Activated CD8-positive, alpha-beta memory T cell treated with anti-CD3 and anti-CD28 coated beads for 4 hours (primary cell): ENCODE measurements around the gene CARNS1.

Experiments
- DNase-seq, 2 donors: peaks; one replicate each; pipeline ENCODE4 v3.0.0-alpha.2; 2020; ENCODE audit warnings: low read depth in 2 of 2

CARNS1 gene

DNA sequence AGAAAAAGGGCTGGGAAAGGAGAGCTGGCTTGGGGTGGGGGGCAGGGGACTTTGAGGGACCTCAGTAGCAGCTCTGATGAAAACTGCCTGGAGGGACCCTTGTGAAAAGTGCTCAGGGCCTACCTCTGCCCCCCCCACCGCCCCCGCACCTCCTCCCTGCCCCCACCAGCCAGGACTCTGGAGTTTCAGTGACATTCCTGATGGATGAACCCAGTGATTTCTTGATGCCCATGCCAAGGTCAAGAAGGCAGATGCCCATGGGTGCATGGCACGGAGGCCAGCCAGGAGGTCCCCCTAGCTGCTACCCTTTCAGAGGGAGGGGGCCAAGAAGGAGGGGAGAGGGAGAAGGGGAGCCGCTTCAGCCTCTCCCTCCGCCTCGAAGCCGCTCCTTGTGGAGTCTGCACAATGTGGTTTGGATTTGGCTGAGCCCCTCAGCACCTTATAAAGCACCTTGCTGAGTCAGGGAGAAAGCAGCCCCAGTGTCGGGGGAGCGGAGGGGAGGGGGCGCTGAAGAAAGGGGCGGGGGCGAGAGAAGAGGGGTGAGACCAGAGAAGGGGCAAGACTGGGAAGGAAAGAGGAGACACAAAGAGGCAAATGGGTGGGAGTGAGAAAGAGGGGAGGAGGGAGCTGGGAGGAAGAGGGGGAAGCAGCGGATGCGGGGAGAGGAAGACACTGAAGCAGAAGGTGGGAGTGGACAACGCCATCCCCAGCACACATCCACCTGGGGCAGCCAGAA is 40.0 kb upstream of the CARNS1 start:
- no peak for DNase-seq

DNA sequence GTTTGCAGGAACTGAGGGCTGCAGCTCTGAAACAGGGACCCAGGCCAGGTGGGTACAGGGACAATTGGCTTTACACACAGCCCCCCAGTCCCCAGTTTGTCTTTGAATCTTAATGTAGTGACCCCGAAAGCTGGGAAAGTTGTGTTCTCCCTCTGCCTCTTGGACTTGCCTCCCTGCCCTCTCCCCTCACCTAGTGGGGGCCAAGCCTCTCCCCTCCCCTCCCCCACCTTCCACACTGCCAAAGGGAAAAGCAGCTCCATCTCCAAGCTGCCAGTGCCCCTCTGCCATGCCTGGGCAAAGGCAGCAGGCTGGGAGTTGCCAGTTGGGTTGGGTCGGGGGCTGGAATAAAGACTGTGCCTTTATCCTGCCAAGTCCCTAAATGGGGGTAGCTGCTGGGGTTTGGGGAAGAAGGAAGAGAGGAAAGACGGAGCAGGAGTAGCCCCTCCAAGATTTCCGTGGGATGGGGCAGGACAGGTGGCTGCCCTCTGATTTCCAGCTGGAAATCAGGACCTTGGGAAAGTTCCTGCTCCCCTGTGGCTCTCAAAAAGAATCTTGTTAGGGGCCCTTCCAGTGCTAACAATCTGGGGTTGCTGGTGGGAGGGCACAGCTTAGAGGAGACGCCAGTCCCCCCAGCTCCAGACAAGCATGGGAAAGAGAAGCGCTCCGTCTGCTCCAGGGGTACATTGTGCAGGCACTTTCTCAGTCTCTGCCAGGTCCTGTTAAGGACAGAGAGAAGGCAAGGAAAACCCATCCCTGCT is 39.2 kb upstream of the CARNS1 start:
- DNase-seq: no peak

DNA sequence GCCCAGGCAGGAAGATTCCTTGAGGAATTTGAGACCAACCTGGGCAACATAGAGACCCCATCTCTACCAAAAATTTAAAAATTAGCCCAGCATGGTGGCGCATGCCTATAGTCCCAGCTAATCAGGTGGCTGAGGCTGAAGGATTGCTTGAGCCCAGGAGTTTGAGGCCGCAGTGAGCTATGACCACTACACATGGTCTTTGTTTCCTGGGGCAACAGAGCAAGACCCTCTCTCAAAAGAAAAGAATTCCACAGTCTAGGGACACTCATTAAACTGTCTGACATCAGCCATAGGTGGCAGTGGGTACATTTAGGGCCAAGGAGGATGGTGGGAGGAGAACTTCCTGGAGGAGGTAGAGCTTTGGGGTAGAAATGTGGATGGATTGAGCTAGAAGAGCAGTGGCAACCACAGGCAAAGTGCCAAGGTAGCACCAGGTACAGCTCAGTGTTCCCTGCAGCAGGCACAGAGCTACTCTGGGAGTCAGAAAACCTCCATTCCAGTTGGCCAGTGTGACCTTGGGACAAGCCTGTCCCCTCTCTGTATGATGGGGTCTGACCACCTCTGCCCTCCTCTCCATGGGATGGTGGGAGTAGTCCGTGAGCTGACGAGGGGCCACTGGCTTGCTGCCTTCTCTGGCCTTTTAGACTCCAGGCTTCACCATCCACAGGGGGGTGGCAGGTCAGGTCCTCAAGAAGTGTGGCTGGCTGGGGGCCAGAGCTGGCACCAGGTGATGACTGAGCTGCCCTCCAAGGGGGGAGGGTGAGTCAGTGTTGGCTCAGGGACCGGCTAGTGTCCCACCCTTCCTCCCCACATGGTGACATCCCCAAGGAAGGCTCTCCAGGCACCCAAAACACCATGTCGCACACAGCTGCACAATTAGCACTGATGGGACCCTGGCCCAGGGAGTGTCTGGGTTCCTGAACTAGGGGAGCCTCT is 38.3 kb upstream of the CARNS1 start:
- no peak for DNase-seq

DNA sequence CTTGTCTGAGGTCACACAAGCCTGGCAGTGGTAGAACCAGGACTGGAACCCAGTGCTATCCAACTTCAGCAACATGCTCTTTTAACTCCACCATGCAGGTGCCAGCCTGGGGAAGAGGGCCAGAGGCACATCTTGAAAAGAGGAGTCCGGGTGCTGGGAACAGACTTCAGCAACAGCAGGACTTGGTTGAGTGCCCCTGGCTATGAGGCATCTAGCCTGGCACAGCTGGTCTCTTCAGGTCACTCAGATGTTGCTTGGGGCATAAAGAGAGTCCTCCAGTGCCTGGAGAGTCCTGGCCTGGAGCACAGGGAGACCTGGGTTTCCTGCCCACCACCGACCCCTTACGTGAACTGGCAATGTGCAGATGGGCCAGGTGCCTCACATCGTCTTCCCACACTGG is 36.9 kb upstream of the CARNS1 start:
- DNase-seq: no peak

DNA sequence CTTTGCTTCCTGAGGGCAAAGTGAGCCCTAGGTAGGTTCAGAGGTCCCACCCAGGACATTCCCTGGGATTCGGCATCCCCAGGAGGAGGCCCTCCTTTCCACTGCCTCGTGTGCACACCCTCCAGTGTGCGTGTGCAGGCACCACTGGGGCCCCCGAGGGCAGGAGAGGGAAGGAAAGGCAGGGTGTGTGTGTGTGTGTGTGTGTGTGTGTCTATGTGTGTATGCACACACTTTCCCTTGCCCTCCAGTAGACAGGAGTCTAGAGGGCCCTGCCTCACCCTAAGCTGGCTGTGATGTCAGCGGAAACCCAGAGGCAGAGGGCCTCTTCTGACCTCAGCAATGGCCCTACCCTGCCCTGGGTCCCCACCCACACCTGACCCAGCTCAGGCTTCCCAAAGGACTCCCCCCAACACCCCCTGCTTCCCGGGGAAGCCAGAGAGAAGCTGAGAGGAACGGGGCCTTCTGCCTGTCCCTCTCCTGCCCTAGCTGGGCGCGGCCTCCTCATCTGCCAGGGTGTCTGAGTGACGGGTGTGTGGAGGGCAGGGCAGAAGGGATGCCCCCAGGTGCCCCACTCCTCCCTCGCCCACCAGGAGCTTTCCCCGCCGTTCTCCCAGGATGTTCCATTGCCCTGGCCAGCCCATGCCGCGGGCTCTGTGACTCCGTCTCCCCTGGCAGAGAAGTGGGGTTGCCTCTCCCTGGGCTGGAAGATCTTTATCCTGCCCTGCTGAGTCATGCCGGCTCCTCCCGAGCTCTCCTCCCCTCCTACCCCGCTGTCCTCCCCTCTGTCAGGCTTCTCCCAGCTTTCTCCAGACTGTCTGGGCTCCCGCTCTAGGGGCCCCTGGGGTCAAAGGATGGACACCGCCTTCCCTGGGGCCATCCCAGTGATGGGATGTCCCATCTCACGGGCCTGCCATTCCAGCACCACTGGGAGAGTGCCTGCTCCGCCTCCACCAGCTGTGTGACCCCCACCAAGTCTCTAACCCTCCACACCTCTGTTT is 36.1 kb upstream of the CARNS1 start:
- DNase-seq: no peak

DNA sequence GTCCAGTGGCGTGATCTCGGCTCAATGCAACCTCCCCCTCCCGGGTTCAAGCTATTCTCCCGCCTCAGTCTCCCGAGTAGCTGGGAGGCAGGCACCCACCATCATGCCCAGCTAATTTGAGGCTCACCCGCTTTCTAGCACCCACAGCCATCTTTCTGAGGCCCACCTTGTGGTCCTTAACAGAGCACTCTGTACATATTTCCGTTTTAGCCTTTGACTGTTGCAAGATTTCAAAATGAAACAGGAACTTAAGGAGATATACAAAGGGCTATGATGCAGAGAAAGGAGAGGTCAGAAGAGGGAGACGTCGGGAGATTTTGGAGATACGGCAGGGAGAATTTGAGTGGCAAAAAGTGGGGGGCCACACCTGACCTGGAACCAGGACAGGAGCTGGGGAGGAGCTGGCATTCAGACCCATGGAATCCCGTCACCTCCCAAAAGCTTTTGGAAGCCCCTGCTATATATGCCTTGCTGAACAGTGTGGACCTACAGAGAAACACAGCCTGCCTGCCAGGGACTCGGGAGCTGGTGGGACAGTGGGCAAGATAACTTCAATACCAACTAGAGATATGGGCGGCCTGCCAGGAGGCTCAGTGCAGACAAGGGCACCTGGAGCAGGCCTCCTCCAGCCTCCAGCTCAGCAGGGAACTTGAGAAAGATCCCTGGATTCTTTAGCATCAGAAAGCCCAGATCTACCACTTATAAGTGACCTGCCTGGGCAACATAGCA is 34.1 kb upstream of the CARNS1 start:
- DNase-seq: no peak

DNA sequence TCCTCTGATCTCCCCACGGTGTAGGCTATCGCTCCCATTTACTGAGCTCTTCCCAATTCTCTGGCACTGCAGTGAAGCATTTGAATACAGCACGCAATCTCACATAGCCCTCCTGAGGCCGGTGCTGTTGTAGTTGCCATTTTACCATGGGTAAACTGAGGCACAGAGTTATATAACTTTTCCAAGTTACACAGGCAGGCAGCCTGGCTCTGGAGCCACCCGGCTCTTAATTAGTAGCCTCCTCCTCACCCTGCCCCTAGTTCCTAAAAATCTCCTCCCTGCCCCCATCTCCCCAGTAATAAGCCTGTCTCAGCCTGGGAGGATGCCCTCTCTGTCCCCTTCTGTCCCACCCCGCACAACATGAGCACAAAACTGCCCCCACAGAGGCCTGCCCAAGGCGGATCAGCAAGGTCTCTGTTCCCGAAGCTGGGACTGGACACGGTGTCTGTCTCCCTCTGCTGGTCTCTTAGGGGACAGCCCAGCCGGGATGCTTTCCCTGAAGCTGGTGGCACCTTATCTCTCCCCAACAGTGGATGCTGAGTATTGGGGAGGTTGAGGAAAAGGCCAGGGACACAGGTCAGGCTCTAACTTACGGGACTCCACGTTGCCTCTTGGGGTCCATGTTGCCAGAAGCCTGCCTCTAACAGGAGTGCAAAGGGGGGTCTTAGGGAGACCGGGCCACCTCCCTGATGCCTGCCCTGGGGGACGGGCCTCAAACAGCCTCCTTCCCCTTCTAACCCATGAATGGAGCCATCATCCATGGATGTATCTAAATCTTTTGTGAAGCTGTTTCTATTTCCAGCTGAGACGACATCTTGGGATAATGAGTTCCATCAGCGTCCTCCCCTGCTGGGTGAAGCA is 33.0 kb upstream of the CARNS1 start:
- DNase-seq: peak; percentile 68 to 71

DNA sequence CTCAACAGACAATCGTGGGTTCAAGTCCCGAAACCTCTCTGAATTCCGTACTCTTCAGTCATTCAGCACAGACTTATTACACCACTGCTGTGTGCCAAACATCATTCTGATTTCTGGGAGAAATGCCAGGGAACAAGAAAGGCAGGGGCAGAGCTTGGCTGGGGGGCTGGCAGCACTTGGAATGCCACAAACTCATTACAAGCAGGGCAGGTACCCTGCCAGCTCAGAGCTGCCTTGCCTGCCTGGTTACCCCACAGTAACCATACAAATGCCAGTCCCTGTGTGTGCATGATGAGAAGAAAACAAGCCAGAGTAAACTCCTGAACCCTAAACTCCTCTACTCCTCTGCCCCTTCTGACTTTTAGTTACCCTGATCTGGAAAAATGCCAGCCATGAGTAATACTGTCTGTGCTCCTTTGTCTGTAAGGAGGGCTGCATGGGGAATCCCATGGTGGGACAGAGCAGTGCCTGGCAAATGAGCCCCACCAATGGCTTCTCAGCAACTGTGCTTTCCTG is 30.6 kb upstream of the CARNS1 start:
- no peak for DNase-seq

DNA sequence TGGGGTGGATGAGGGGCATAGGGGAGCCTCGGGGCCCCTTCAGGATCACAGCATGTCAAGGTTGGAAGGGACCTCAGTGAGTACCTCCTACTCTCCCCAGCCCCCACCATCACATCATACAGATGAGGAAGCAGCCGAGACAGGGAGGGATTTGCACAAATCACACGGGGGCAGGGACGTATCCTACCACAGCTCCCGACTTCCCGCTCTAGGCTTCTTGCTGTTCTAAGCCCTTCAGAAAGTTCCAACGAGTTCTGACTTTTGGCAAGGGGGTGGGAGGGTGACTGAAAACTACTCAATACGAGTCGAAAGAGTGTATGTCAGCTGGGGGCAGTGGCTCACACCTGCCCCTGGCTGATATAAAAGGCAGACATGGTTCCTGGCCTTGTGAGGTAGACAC is 28.4 kb upstream of the CARNS1 start:
- no peak for DNase-seq

DNA sequence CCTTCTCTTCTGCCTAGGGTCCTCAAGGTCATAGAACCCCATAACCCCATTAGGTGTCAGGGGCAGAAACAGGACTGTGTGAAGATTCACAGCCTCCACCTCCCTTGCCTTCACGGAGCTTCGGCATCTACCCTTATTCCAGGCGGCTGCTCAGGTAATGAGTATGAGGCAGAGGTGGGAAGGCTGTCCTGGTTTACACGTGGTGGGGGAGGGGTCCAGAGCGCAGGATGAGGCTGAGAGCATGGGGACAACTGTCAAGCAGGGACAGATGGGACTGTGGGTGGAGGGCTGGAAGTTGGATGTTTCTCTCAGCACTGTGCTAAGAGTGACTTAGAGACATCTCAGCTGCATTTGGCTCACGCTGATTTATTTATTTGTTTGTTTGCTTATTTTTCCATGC is 28.0 kb upstream of the CARNS1 start:
- DNase-seq: no peak

DNA sequence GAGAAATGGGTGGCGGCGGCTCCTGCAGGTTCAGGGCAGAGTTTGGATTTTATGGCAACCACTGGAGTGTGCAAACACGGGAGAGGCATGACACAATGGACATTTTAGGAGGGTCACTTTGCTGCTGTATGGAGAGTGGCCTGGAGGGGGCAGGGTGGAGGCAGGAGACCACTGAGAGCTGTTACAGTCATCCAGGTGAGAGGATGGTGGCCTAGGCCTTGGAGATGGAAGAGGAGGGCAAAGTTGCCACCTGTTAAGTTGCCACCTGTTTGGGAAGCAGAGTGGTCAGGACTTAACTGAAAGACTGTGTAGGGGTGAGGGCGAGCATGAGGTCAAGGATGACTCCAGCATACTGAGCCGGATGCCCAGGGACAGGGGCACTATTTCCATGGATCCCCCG is 26.0 kb upstream of the CARNS1 start:
- no peak for DNase-seq

DNA sequence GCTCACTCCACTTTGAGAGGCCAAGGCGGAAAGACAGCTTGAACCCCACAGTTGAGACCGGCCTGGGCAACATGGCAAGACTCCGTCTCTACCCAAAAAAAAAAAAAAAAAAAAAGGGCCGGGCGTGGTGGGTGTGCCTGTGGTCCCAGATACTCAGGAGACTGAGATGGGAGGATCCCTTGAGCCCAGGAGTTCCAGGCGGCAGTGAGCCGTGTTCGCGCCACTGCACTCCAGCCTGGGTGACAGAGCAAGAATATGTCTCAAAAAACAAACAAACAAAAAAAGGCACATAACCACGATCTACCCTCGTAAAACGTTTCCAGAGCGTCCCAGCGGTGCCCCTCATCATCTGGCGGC is 24.6 kb upstream of the CARNS1 start:
- DNase-seq: no peak

DNA sequence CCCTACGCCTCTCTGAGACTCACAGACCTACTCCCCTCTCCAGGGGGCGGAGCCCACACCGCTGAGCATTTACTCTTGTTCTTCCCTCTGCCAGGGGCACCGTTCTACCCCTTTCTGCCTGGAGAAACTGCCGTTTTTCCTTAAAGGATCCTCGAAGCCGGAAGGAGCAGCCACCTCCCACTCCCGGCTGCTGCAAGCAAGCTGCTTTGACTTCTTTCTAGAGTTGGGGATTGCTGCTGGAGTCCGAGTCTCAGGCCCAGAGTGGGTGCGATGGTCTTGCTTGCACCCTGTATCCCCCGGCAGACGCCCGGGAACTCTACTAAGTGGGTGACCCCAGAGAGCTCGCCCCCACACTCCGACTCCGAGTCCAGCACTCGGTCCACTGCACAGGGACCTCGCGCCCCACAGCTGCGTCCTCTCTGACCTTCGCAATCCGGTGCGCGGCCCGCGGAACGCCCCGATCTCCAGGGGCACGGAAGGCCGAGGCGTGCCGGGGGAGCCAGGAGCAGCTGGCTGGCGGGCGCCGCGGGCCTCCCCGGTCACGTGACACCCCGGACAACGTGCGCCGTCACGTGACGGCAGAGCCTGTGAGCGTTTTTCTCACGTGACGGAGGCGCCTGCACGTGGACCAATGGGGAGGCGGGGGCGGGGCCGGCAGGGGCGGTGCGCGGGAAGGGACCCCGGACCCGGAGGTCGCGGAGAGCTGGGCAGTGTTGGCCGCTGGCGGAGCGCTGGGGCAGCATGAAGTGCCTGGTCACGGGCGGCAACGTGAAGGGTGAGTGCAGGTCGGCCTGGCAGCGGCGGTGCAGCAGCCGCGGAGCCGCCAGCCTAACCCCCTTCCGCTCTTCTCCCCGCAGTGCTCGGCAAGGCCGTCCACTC is 23.9 kb upstream of the CARNS1 start, which contains the start of gene RAD9A:
Gene RAD9A (plus strand): TSS at position 683 of the 879 bp plus-strand sequence. CDS start 59 bp downstream, at position 742.
- DNase-seq: peak; percentile 87 to 90

DNA sequence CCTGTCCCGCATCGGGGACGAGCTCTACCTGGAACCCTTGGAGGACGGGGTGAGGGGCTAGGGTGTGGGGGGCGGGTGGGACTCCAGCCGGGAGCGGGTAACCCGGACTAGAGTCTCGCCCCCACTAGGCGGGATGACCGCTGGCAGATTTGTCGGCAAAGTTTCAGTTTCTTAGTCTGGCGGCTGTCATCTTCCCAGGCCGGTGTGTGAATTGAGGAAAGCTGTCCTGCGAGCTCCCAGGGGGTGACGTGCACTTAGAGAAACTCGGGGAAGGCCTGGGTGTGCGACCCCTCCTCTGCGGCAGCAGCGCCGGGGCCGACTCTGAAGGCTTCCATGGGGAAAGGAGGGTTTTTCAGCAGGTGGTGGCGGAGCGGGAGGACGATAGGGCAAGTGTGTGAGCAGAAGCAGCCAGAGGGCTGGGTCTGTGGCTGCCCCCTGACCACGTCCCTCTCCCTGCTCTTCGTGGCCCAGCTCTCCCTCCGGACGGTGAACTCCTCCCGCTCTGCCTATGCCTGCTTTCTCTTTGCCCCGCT is 23.2 kb upstream of the CARNS1 start:
- no peak for DNase-seq

DNA sequence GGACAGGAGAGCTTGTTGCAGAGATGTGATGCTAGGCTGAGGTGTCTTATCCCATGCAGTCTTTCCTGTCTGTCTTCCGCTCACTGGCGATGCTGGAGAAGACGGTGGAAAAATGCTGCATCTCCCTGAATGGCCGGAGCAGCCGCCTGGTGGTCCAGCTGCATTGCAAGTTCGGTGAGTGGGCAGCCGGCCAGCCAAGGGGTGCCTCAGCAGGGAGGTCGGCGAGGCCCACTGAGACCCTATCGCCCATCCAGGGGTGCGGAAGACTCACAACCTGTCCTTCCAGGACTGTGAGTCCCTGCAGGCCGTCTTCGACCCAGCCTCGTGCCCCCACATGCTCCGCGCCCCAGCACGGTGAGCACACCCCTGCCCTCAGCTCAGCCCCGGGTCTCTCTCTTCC is 22.0 kb upstream of the CARNS1 start:
- no peak for DNase-seq

DNA sequence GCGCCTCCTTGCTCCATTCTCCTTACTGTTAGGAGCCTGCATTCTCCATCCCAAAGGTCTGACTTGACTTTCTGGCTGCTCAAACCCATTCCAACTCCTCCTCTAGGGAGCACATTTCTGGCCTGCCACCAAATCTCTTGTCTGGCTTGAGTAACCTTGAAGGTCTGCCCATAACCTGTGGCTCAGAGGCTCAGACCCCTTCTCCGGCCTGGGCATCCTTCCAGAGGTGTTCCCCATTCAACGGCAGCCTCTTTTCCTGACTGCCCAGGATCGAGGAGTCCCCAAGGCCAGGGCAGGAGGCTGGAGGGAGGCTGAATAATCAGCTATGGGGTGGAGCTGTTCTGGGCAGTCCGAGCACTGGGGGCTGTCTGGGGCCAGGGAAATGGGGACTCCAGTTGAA is 21.5 kb upstream of the CARNS1 start:
- no peak for DNase-seq

DNA sequence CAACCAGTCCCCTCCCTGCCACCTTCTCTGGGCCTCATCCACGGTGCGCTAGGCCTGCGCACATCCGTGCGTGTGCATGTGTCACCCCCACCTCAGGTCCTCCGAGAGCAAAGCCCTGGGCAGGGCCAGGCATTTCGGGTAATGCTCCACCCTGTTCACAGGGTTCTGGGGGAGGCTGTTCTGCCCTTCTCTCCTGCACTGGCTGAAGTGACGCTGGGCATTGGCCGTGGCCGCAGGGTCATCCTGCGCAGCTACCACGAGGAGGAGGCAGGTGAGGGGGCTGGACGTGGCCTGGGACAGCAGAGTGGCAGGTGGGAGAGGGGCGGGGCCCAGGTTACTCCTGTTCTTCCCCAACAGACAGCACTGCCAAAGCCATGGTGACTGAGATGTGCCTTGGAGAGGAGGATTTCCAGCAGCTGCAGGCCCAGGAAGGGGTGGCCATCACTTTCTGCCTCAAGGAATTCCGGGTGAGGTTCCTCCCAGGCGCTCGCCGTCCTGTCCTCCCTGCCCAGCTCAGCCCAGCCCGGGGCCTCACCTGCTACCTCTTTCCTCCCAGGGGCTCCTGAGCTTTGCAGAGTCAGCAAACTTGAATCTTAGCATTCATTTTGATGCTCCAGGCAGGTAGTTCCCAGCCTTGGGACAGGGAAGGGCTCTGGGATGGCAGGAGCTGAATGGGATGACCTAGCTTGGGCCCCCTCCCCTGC is 19.8 kb upstream of the CARNS1 start:
- no peak for DNase-seq
